Measurements from ENCODE around the gene FNDC3A.

Gene FNDC3A

DNA sequence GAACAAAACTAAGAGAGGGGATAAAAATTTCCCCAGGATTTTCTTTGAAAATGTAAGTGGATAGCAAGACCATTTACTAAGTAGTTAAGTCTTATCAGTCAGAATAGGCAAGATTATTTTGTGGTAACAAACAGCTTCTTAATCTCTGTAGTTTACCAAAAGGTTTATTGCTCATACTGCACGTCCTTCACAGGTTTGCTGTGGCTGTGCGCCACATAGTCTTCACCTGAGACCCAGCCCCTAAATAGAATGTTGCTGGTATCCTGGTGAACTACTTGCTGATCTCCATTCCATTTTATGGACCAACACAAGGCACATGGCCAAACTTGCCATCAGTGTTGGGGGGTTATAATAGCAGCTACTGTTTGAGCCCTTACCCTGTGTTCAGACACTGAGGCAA lies 44.6 kb downstream of the FNDC3A start:
- Histone ChIP-seq H3K27me3 (ENCODE audit: insufficient read depth, low read length) (no peaks in the 10 kb centered on the region), H3K27ac (ENCODE audit: low read length) (no peak overlapping the region), H3K9me3 (ENCODE audit: insufficient read depth, low read depth, low read length) (no peaks in the 10 kb centered on the region), H3K36me3 (ENCODE audit: insufficient read depth, low read depth, low read length) (peaks cover 4% of the 10 kb centered on the region), H3K4me3 (ENCODE audit: low read length) (0 out of 2 replicates have a peak overlapping the region, but pooled peaks have one; percentile 6), H3K4me1 (ENCODE audit: insufficient read depth, low read length) (peaks cover 30% of the 10 kb centered on the region), H3K9ac (ENCODE audit: low read depth, low read length) (no peak overlapping the region)

- peak overlapping the region; percentile 31; the same call in 1 of the 2 replicates for H3K9ac ChIP-seq (ENCODE audit: low read depth, low read length)
- no peaks in the 10 kb centered on the region for H3K9me3 ChIP-seq (ENCODE audit: insufficient read depth, low read depth, low read length)
- no peak overlapping the region for H3K27ac ChIP-seq (ENCODE audit: low read length)
- H3K4me1 ChIP-seq (ENCODE audit: insufficient read depth, low read length) = peaks cover 30% of the 10 kb centered on the region
- H3K27me3 ChIP-seq (ENCODE audit: insufficient read depth, low read length) = no peaks in the 10 kb centered on the region
- peak overlapping the region; percentile 43 for H3K4me3 ChIP-seq (ENCODE audit: low read length)
- H3K36me3 ChIP-seq (ENCODE audit: insufficient read depth, low read depth, low read length) = peaks cover 4% of the 10 kb centered on the region
Observed at GRCh38 chr13:49020940-49021553, 45.3 kb downstream of the FNDC3A start.

DNA sequence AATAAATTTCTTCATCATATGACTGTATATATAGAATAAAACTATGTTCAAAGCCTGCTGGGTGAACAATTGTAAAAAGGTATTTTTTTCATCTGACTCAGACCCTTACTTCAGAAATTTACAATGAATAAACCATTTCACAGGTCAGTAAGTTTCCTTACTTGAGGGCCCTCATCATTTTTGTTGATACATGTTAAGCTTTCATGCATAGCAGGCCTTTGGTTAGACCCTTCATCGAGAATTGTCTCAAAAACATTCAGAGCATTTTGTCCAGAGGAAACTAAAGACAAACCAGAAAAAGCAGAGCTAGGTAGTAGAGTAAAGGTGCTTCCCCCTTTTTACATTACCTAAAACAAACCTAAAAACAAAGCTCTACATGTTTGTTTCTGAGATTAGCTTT lies 46.2 kb downstream of the FNDC3A start:
- no peak overlapping the region for H3K9ac ChIP-seq (ENCODE audit: low read depth, low read length)
- H3K4me3 ChIP-seq (ENCODE audit: low read length) = peak overlapping the region; percentile 28; the same call in 1 of the 2 replicates
- H3K27ac ChIP-seq (ENCODE audit: low read length) = no peak overlapping the region
- H3K27me3 ChIP-seq (ENCODE audit: insufficient read depth, low read length) = no peaks in the 10 kb centered on the region
- H3K4me1 ChIP-seq (ENCODE audit: insufficient read depth, low read length) = peaks cover 30% of the 10 kb centered on the region
- H3K9me3 ChIP-seq (ENCODE audit: insufficient read depth, low read depth, low read length) = no peaks in the 10 kb centered on the region
- peaks cover 4% of the 10 kb centered on the region for H3K36me3 ChIP-seq (ENCODE audit: insufficient read depth, low read depth, low read length)

GRCh38 chr13:49022472-49023144 lies 46.9 kb downstream of the FNDC3A start:
- Histone ChIP-seq H3K4me3 (ENCODE audit: low read length) (0 out of 2 replicates have a peak overlapping the region, but pooled peaks have one; percentile 28), H3K4me1 (ENCODE audit: insufficient read depth, low read length) (peaks cover 30% of the 10 kb centered on the region), H3K9ac (ENCODE audit: low read depth, low read length) (no peak overlapping the region), H3K36me3 (ENCODE audit: insufficient read depth, low read depth, low read length) (peaks cover 4% of the 10 kb centered on the region), H3K27ac (ENCODE audit: low read length) (no peak overlapping the region), H3K27me3 (ENCODE audit: insufficient read depth, low read length) (no peaks in the 10 kb centered on the region), H3K9me3 (ENCODE audit: insufficient read depth, low read depth, low read length) (no peaks in the 10 kb centered on the region)

GRCh38 chr13:49023431-49023830 lies 47.7 kb downstream of the FNDC3A start:
- no peaks in the 10 kb centered on the region for H3K9me3 ChIP-seq (ENCODE audit: insufficient read depth, low read depth, low read length)
- H3K9ac ChIP-seq (ENCODE audit: low read depth, low read length) = no peak overlapping the region
- H3K4me1 ChIP-seq (ENCODE audit: insufficient read depth, low read length) = peaks cover 30% of the 10 kb centered on the region
- no peak overlapping the region for H3K27ac ChIP-seq (ENCODE audit: low read length)
- no peaks in the 10 kb centered on the region for H3K27me3 ChIP-seq (ENCODE audit: insufficient read depth, low read length)
- no peak overlapping the region for H3K4me3 ChIP-seq (ENCODE audit: low read length)
- H3K36me3 ChIP-seq (ENCODE audit: insufficient read depth, low read depth, low read length) = peaks cover 4% of the 10 kb centered on the region

GRCh38 chr13:49026851-49027250 lies 51.1 kb downstream of the FNDC3A start:
- H3K27me3 ChIP-seq (ENCODE audit: insufficient read depth, low read length) = no peaks in the 10 kb centered on the region
- H3K9ac ChIP-seq (ENCODE audit: low read depth, low read length) = no peak overlapping the region
- peaks cover 4% of the 10 kb centered on the region; the same call in 1 of the 2 replicates for H3K36me3 ChIP-seq (ENCODE audit: insufficient read depth, low read depth, low read length)
- H3K27ac ChIP-seq (ENCODE audit: low read length) = no peak overlapping the region
- H3K9me3 ChIP-seq (ENCODE audit: insufficient read depth, low read depth, low read length) = no peaks in the 10 kb centered on the region
- H3K4me3 ChIP-seq (ENCODE audit: low read length) = no peak overlapping the region
- peaks cover 9% of the 10 kb centered on the region; the same call in 1 of the 2 replicates for H3K4me1 ChIP-seq (ENCODE audit: insufficient read depth, low read length)

DNA sequence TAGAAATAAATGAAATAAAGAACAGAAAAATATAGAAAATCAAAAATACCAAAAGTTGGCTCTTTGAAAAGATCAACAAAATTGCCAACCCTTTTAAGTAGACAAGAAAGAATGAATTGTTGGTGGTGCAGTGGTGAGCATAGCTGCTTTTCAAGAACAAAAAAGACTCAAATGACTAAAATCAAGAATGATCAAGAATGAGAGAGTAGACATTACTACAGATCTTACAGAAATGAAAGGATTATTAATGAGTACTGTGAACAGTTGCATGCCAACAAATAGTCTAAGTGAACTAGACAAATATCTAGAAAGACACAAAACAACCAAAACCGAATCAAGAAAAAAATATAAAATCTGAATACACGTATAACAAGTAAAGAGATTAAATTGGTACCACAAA lies 53.9 kb downstream of the FNDC3A start:
- Histone ChIP-seq H3K4me1 (ENCODE audit: insufficient read depth, low read length) (no peaks in the 10 kb centered on the region), H3K27ac (ENCODE audit: low read length) (no peak overlapping the region), H3K9me3 (ENCODE audit: insufficient read depth, low read depth, low read length) (no peaks in the 10 kb centered on the region), H3K36me3 (ENCODE audit: insufficient read depth, low read depth, low read length) (no peaks in the 10 kb centered on the region), H3K9ac (ENCODE audit: low read depth, low read length) (no peak overlapping the region), H3K4me3 (ENCODE audit: low read length) (no peak overlapping the region), H3K27me3 (ENCODE audit: insufficient read depth, low read length) (no peaks in the 10 kb centered on the region)

DNA sequence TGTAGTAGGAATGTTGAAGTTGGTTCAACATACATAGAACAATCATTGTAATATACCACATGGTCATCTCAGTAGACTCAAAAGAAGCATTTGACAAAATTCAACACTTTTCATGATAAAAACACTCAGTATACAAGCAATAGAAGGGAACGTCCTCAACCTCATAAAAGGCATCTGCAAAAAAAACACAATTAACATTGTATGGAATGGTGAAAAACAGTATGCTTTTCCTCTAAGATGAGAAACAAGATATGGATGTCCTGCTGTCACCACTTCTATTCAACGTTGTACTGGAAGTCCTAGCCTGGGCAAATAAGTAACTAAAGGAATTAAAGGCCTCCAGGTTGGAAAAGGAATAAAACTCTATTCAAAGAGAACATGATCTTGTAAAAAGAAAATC lies 54.5 kb downstream of the FNDC3A start:
- H3K4me3 ChIP-seq (ENCODE audit: low read length) = no peak overlapping the region
- no peaks in the 10 kb centered on the region for H3K36me3 ChIP-seq (ENCODE audit: insufficient read depth, low read depth, low read length)
- H3K27ac ChIP-seq (ENCODE audit: low read length) = no peak overlapping the region
- H3K4me1 ChIP-seq (ENCODE audit: insufficient read depth, low read length) = no peaks in the 10 kb centered on the region
- H3K27me3 ChIP-seq (ENCODE audit: insufficient read depth, low read length) = no peaks in the 10 kb centered on the region
- no peak overlapping the region for H3K9ac ChIP-seq (ENCODE audit: low read depth, low read length)
- no peaks in the 10 kb centered on the region for H3K9me3 ChIP-seq (ENCODE audit: insufficient read depth, low read depth, low read length)

DNA sequence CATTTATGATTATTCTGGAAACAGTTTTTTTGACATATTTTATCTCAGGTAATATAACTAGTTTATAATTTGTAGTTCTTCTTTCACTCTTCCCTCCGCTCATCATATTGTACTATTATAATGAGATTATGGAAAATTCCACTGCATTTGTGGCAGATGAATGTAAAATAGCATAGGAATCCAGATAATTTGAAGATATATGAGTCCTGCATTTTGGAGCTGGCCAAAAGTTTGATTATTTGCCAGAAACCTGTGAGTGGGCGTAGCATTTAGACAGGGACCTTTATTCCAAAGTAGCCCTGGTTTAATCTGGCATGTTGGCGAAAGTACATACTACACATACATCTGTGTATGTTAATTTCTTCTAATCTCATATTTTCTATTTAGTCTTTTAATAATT lies 65.2 kb downstream of the FNDC3A start:
- H3K27me3 ChIP-seq (ENCODE audit: insufficient read depth, low read length) = no peaks in the 10 kb centered on the region
- no peaks in the 10 kb centered on the region for H3K9me3 ChIP-seq (ENCODE audit: insufficient read depth, low read depth, low read length)
- no peaks in the 10 kb centered on the region for H3K36me3 ChIP-seq (ENCODE audit: insufficient read depth, low read depth, low read length)
- H3K9ac ChIP-seq (ENCODE audit: low read depth, low read length) = no peak overlapping the region
- H3K27ac ChIP-seq (ENCODE audit: low read length) = no peak overlapping the region
- H3K4me3 ChIP-seq (ENCODE audit: low read length) = no peak overlapping the region
- no peaks in the 10 kb centered on the region for H3K4me1 ChIP-seq (ENCODE audit: insufficient read depth, low read length)

- Histone ChIP-seq H3K9me3 (ENCODE audit: insufficient read depth, low read depth, low read length) (no peaks in the 10 kb centered on the region; the same call in 1 of the 2 replicates), H3K36me3 (ENCODE audit: insufficient read depth, low read depth, low read length) (no peaks in the 10 kb centered on the region), H3K27ac (ENCODE audit: low read length) (no peak overlapping the region), H3K4me3 (ENCODE audit: low read length) (no peak overlapping the region), H3K27me3 (ENCODE audit: insufficient read depth, low read length) (no peaks in the 10 kb centered on the region), H3K4me1 (ENCODE audit: insufficient read depth, low read length) (no peaks in the 10 kb centered on the region), H3K9ac (ENCODE audit: low read depth, low read length) (no peak overlapping the region)
Observed at GRCh38 chr13:49042476-49042875, 66.8 kb downstream of the FNDC3A start.

GRCh38 chr13:49044008-49044407 lies 68.3 kb downstream of the FNDC3A start:
- Histone ChIP-seq H3K9ac (ENCODE audit: low read depth, low read length) (no peak overlapping the region), H3K27me3 (ENCODE audit: insufficient read depth, low read length) (no peaks in the 10 kb centered on the region), H3K27ac (ENCODE audit: low read length) (no peak overlapping the region), H3K9me3 (ENCODE audit: insufficient read depth, low read depth, low read length) (no peaks in the 10 kb centered on the region; the same call in 1 of the 2 replicates), H3K36me3 (ENCODE audit: insufficient read depth, low read depth, low read length) (no peaks in the 10 kb centered on the region), H3K4me3 (ENCODE audit: low read length) (no peak overlapping the region), H3K4me1 (ENCODE audit: insufficient read depth, low read length) (no peaks in the 10 kb centered on the region)

- Histone ChIP-seq H3K27me3 (ENCODE audit: insufficient read depth, low read length) (no peaks in the 10 kb centered on the region), H3K9ac (ENCODE audit: low read depth, low read length) (no peak overlapping the region), H3K4me3 (ENCODE audit: low read length) (no peak overlapping the region), H3K4me1 (ENCODE audit: insufficient read depth, low read length) (no peaks in the 10 kb centered on the region), H3K9me3 (ENCODE audit: insufficient read depth, low read depth, low read length) (no peaks in the 10 kb centered on the region; the same call in 1 of the 2 replicates), H3K27ac (ENCODE audit: low read length) (no peak overlapping the region), H3K36me3 (ENCODE audit: insufficient read depth, low read depth, low read length) (no peaks in the 10 kb centered on the region)
Observed at GRCh38 chr13:49044836-49045235, 69.1 kb downstream of the FNDC3A start.
